Measurements from ENCODE around the gene NID1.
"Not testable (repeated sequence)": the region's sequence is repeated elsewhere in the genome, so short reads cannot be mapped to it uniquely, and the experiment has no call there.

Gene NID1

DNA sequence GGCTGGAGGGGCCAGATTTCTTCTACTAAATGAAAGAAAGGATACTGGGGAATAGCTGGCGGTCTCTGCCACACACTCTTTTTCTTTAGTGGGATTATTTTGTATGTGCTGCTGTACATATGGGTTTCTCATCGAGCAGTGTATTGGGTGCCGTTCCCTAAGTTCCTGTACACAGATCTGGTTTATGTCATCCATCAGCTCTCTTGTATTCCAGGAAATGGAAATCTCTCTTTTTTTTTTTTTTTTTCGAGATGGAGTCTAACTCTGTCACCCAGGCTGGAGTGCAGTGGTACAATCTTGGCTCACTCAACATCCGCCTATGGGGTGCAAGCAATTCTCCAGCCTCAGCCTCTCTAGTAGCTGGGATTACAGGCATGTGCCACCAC lies 27.0 kb upstream of the NID1 start:
- no peak for DNase-seq

DNA sequence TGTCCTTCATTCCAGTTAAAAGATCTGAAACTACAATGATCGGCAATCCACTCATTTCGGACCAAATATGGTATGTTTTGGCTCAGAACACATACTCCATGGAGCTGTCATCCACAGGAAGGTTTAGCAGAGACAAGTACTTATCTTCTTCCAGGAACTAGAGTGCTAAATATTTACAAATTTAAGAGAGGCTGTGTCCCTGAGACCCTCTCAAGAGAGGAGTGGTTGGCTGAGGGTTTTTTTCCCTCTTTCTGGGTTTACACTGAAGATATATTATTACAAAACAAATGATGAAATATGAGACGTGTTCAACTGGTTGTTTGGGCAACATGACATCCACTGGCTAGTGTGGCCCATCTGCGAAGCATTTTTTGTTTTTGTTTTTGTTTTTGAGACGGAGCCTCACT lies 25.9 kb upstream of the NID1 start:
- DNase-seq: no peak

DNA sequence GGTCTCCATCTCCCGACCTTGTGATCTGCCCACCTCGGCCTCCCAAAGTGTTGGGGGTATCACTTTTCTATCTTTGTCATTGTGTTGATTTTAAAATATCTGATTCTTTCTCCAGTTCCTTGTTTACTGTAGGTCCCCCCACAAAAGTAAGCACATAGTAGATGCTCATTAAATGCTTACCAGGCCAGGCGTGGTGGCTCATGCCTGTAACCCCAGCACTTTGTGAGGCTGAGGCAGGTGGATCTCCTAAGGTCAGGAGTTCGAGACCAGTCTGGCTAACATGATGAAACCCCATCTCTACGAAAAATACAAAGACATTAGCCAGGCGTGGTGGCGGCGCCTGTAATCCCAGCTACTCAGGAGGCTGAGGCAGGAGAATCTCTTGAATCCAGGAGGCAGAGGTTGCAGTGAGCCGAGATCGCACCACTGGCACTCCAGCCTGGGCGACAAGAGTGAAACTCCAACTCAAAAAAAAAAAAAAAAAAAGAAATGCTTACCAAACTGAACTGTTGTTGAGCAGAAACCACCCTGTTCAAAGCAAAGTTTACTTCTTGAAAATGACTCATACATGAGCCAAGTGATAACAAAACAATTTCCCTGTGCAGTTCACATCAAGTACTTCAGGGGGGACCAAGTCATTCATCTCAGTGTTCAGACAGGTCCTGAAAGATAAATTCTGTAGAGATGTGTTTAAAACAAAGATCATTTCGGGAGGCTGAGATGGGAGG lies 24.3 kb upstream of the NID1 start:
- DNase-seq: no peak

- DNase-seq: no peak
Measured at GRCh38 chr1:236086537-236086936, 21.6 kb upstream of the NID1 start.

GRCh38 chr1:236085545-236086159 lies 20.8 kb upstream of the NID1 start:
- no peak for DNase-seq

DNA sequence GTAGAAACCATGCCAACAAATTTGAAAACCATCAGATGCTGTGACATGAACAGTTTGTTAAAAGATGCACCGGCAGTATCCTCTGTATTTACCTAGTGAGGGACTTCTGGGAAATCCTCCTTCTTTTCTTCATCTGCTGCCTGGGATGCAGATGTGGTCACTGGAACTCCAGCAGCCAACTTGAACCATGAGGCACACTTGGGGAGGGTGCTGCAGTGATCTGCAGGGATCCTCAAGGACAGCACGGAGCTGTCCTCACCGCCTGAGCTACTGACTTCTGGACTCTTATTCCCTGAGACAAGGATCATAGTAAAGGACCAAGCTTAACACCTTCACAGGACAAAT lies 19.5 kb upstream of the NID1 start:
- DNase-seq: no peak

GRCh38 chr1:236083650-236084385 lies 18.9 kb upstream of the NID1 start:
- no peak for DNase-seq

GRCh38 chr1:236082526-236082925 lies 17.6 kb upstream of the NID1 start:
- DNase-seq: no peak

DNA sequence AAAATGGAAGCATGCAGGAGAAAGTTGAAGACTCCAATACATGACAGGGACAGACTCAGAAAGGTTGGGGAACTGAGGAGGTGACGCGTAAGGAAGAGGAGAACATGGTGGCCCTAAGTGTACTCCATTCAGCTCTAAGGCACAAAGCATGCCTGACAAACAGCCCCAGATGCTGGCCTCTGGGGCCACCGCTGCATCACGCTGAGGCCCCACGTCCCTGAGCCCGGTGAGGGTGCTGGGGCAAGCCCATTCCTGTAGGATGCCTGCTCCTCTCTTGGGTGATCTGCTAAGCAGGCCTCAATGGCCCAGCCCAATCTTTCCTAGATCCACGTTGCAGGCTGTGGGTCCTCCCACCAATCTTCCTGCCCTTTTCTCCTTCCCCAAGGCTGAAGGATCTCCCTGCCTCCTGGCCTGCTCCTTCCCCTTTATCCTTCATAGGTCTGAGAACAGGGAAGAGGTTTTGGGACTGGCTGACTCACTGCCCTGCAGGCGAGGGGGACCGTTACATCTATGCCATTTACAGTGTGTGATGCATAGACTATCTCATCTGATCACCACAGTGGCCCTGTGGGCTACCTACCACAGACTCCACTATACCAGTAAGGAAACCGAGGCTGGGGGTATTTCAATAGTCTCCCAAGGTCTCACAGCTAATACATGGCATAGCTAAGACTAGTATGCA lies 16.8 kb upstream of the NID1 start:
- DNase-seq: no peak

- no peak for DNase-seq
Measured at GRCh38 chr1:236079703-236080102, 14.8 kb upstream of the NID1 start.

- DNase-seq: peak; percentile 8
Measured at GRCh38 chr1:236078993-236079392, 14.1 kb upstream of the NID1 start.

GRCh38 chr1:236078077-236078476 lies 13.2 kb upstream of the NID1 start:
- not testable (repeated sequence) for DNase-seq

DNA sequence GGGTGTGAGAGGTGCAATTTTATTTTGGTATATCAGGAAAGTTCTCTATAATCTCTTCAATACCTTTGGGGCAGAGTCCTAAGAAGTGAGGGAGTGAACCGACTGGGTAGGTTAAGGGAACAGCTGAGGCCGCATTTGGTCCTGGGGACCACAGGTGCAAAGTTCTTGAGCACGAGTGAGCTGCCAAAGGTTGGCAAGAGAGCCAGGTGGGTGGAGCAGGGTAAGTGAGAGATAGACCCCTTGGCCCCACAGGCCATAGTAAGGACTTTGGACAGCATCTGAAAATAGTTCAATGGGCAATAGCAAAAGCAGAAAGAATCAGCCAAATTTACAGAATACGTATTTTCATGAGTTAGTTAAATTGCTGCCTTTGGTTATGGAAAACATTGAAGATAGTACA lies 11.0 kb upstream of the NID1 start:
- DNase-seq: no peak

DNA sequence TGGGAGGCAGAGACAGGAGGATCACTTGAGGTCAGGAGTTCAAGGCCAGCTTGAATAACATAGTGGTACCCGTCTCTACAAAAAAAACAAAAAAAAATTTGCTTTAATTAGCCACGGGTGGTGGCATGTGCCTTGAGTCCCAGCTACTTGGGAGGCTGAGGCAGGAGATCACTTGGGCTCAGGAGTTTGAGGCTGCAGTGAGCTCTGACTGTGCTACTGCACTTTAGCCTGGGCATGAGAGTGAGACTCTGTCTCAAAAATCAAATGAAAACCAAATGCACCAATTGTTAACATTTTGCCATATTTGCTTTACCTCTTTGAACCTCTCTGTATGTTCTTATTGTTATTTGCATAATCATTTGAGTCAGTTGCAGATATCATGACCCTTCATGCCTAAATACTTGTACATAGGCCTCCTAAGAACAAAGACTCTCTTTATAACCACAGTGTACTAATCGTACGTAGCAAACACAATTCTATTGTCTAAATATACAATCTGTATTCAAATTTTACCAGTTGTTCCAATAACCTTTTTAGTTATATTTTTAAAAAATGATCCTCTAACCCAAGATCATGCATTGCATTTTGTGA lies 8.5 kb upstream of the NID1 start:
- DNase-seq: no peak

DNA sequence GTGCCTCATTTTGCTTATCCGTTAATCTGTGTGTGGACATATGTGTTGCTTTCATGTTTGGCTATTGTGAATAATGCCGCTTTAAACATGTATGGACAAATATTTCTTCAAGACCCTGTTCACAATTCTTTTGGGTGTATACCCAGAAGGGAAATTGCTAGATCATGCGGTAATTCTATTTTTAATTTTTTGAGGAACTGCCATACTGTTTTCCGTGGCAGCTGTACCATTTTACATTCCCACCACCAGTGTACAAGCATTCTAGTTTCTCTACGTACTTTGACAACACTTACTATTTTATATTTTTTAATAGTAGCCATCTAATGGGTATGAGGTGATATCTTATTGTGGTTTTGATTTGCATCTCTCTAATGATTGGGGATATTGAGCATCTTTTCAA lies 7.1 kb upstream of the NID1 start:
- DNase-seq: no peak

DNA sequence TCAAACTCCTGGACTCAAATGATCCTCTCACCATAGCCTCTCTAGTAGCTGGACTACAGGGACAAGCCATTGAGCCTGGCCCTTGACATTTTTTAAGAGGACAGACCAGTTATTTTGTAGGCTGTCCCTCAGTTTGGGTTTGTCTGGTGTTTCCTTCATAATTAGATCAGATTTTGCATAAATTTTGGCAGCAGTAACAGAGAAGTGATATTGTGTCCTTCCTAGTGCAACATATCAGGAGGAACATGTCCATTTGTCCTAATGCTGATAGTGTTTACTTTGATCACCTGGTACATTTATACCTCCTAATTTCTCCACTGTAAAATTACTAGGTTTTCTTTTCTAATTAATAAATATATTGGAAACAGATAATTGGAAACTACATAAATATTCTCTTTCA lies 5.9 kb upstream of the NID1 start:
- DNase-seq: no peak

- DNase-seq: no peak
Measured at GRCh38 chr1:236069796-236070195, 4.9 kb upstream of the NID1 start.

GRCh38 chr1:236067854-236068454 lies 3.1 kb upstream of the NID1 start:
- no peak for DNase-seq

- DNase-seq: no peak
Measured at GRCh38 chr1:236066828-236067386, 2.0 kb upstream of the NID1 start.

DNA sequence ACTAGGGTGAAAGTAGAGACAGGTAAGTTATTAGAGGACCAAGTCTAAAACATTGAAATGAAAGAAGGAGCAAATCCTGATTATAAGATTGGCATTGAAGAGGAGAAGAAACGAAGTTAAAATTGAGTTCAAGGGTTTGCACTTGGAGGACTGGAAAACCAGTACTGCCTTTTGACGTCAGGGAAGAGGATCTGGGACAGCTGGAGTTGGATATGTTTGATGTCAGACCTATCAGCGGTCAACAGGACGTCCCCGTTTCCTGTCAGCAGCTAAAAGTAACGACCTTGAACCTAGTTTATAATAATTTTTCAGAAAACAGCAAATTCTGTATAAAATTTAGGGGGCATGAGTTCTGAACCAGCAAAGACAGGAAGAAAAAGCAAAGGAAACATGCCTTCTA lies 1.2 kb upstream of the NID1 start:
- DNase-seq: no peak

DNA sequence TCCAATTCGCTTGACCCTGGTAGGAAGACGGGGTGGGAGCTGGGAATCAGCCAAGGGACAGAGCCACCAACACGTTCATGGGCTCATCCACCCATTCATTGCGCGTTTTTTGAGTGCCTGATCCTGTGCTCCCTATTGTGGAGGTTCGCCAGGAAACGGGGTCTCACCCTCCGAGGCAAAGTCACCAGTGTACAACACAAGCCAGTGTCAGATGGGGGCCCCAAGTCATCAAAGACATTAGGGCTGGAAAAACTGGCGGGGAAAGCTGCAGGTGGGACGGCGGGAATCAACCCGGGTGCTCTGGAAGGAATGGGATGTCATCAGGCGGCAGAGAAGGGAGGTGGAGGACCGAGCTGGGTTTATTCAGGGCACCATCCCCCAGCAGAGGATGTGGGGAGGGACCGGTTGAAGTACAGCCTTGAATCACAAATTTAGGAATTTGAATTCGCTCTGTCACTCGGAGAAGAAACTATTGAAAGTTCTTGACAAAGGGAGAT lies 667 bp upstream of the NID1 start:
- DNase-seq: no peak

GRCh38 chr1:236063919-236064673 lies 794 bp downstream of the NID1 start:
- peak; percentile 79 for DNase-seq
